Measurements from ENCODE around the gene CD59. TPM values are rescaled to one million over a fixed set of nuclear protein-coding genes. Genes with fewer than 3 reads are reported as not detected.

Gene CD59
- total RNA-seq, 1 donor, result 1,509 TPM

DNA sequence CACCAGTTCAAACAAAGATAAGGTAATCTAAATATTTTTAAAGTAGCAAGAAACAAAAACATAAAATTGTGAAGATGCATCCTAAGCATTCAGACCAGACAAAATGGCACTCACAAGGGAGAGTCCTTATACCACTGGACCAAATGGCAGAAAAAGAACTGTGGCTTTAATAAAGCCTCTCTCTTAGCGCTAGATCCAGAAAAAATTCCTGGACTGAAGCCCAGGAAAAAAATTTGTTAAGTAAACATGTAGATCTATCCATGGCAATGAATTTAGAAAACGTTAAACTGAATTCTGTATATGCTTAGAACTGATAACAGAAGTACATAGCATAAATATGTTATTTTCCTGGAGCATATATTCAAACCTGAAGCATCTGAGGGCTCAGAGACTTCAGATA lies 11.8 kb upstream of the CD59 start:
- H3K4me3 ChIP-seq (ENCODE audit: low read depth, low read length), result no peak overlapping the region
- TF ChIP-seq, protein P1, sequence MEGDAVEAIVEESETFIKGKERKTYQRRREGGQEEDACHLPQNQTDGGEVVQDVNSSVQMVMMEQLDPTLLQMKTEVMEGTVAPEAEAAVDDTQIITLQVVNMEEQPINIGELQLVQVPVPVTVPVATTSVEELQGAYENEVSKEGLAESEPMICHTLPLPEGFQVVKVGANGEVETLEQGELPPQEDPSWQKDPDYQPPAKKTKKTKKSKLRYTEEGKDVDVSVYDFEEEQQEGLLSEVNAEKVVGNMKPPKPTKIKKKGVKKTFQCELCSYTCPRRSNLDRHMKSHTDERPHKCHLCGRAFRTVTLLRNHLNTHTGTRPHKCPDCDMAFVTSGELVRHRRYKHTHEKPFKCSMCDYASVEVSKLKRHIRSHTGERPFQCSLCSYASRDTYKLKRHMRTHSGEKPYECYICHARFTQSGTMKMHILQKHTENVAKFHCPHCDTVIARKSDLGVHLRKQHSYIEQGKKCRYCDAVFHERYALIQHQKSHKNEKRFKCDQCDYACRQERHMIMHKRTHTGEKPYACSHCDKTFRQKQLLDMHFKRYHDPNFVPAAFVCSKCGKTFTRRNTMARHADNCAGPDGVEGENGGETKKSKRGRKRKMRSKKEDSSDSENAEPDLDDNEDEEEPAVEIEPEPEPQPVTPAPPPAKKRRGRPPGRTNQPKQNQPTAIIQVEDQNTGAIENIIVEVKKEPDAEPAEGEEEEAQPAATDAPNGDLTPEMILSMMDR (IDR thresholded peaks at IDR 0.05; ENCODE audit: insufficient read depth, low read length), result no peak
- DNase-seq (ENCODE audit: low read depth), result peak; percentile 74

- DNase-seq (ENCODE audit: low read depth), result no peak
- no peak overlapping the region for H3K4me3 ChIP-seq (ENCODE audit: low read depth, low read length)
- TF ChIP-seq, protein P1 (IDR thresholded peaks at IDR 0.05; ENCODE audit: insufficient read depth, low read length), result no peak
Measured at GRCh38 chr11:33743291-33743690, 7.1 kb upstream of the CD59 start.

DNA sequence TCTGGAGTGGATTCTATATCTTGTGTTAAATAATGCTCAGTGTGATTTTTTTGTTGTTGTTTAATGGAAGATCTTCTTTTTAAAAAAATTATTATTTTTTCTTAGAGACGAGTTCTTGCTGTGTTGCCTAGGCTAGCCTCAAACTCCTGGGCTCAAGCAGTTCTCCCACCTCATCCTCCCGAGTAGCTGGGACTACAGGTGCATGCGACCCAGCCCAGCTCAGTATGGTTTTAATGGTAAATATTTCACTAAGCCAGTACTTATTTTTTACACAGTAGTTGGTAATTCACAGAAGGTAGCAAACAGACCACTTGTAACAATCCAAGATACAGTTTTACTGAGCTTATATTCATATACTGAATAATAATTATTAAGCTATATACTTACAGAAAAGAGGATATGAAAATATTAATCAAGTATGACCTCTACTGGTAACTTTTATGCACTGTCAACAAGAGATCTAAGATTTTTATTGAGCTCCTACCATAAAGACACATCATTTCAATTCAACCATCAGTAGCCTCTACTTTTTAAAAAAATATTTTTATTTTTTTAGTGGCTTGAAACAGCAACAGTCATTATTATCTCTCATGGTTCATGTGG lies 6.1 kb upstream of the CD59 start:
- peak; percentile 69 for DNase-seq (ENCODE audit: low read depth)
- TF ChIP-seq, protein P1 (IDR thresholded peaks at IDR 0.05; ENCODE audit: insufficient read depth, low read length), result peak; percentile 44
- no peak overlapping the region for H3K4me3 ChIP-seq (ENCODE audit: low read depth, low read length)

DNA sequence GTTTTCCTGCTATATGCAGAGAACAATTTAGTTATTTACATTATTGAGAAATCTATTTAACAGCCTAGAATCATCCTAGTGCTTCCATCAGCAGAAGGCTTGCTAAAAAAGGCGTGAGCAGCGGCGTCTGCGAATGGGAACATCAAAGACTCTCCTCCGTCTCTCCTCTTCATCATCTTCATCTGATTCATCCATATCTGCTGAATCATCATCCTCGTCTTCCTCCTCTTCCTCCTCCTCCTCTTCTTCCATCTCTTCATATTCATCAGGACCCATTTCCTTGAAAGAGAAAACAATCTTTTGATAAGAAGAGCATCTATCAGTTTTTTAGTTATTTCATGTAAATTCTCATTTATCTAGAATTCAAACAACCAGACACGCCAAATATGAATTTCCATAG lies 5.6 kb upstream of the CD59 start:
- no peak overlapping the region for H3K4me3 ChIP-seq (ENCODE audit: low read depth, low read length)
- no peak for DNase-seq (ENCODE audit: low read depth)

DNA sequence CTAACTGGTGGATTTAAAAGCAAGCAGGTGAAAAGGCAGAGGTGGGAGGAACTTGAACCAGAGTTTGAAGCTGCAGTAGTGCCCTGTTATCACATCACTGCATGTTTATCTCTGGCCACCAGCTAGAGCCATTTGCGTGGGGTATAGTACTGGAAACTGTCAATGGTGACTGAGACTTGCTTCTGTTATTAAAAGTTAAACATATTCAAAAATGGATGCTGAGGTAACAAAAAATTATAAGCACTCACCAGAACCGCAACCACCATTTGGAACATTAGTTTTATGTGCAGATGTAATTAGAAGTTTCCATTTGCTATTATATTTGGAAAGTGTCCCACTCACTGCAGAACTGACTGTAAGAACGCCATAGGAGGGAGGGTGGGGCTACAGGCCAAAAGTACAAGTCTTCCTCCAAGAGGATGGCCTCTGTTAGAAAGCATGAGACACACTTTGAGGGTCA lies 1.2 kb upstream of the CD59 start:
- TF ChIP-seq, protein P1 (IDR thresholded peaks at IDR 0.05; ENCODE audit: insufficient read depth, low read length), result no peak
- H3K4me3 ChIP-seq (ENCODE audit: low read depth, low read length), result no peak overlapping the region
- no peak for DNase-seq (ENCODE audit: low read depth)

More for the DNA sequence above, 5.6 kb upstream of the CD59 start:
- TF ChIP-seq, protein P1 (IDR thresholded peaks at IDR 0.05; ENCODE audit: insufficient read depth, low read length), result no peak

DNA sequence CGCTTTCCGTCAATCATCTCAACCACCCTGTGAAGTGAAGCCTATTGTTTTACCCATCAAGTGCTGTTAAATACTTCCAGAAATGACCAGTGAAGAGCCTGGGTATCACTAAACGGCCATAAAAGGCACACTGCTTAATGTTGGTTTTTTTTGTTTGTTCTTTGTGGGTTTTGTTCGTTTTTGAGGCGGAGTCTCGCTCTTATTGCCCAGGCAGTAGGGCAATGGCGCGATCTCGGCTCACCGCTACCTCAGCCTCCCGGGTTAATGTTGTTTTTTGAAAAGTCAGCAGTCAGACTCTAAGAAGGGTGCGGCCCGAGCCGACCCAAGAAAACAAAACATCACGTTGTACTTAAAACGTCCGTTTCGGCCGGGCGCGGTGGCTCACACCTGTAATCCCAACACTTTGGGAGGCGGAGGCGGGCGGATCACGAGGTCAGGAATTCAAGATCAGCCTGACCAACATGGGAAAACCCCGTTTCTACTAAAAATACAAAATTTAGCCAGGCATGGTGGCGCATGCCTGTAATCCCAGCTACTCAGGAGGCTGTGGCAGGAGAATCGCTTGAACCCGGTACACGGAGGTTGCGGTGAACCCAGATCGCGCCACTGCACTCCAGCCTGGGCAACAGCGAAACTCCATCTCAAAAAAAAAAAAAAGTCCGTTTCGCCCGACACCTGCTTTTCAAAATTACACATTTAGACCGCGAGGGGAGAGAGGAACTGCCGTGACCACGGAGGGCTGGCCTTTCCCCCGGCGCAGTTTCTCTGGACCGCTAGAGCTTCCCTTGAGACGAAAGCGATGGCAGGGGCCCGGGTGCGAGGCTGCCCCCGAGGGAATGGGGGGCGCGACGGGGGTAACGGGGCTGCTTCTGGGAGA lies 714 bp downstream of the CD59 start:
- no peak for DNase-seq (ENCODE audit: low read depth)
- TF ChIP-seq, protein P1 (IDR thresholded peaks at IDR 0.05; ENCODE audit: insufficient read depth, low read length), result peak; percentile 3
- H3K4me3 ChIP-seq (ENCODE audit: low read depth, low read length), result peak overlapping the region; percentile 69
